Stimulated activated effector memory CD8-positive, alpha-beta T cell treated with anti-CD3 and anti-CD28 coated beads, Interleukin-12 subunit alpha, Interleukin-12 subunit beta, amount 100 ng/mL, for 72 hours (primary cell): ENCODE measurements around the gene CRADD.
A peak's percentile ranks its signal among the peaks of the same experiment; 100 is the strongest.

Experiments used
- ATAC-seq: fragments of 150-1000 bp; cut with Tn5 transposase; 2 replicates; pipeline ENCODE4 v1.10.0; 2021
- DNase-seq, 2 donors: peaks; one replicate each; pipeline ENCODE4 v3.0.0; 2021 to 2022; ENCODE audit warnings: low spot score in 2 of 2
- H3K27ac Mint-ChIP-seq: one replicate; pipeline ENCODE4 v1.8.0; 2022; ENCODE audit warnings: mild to moderate bottlenecking, mixed read lengths
- H3K36me3 Mint-ChIP-seq: one replicate; pipeline ENCODE4 v1.8.0; 2022; ENCODE audit warnings: mild to moderate bottlenecking, mixed read lengths
- H3K4me1 Mint-ChIP-seq: one replicate; pipeline ENCODE4 v1.8.0; 2022; ENCODE audit warnings: mixed read lengths
- H3K4me3 Mint-ChIP-seq: one replicate; pipeline ENCODE4 v1.8.0; 2022; ENCODE audit warnings: mild to moderate bottlenecking, mixed read lengths
- H3K9me3 Mint-ChIP-seq: one replicate; pipeline ENCODE4 v1.8.0; 2022; ENCODE audit warnings: mixed read lengths

The CRADD gene

GRCh38 chr12:93683410-93683809 is 6.2 kb downstream of the CRADD start:
- no peak for ATAC-seq
- Mint-ChIP-seq H3K9me3 (no peaks in the 10 kb centered on the region), H3K4me3 (no peak overlapping the region), H3K27ac (no peak overlapping the region), H3K4me1 (peaks cover 36% of the 10 kb centered on the region), H3K36me3 (peaks cover 7% of the 10 kb centered on the region)
- no peak for DNase-seq

- DNase-seq, result no peak
- H3K9me3 Mint-ChIP-seq, result no peaks in the 10 kb centered on the region
- peak; percentile 63 for ATAC-seq
- no peaks in the 10 kb centered on the region for H3K36me3 Mint-ChIP-seq
- peak overlapping the region; percentile 21 for H3K4me3 Mint-ChIP-seq
- peak overlapping the region; percentile 59 for H3K27ac Mint-ChIP-seq
- H3K4me1 Mint-ChIP-seq, result peaks cover 36% of the 10 kb centered on the region
These were observed 7.5 kb downstream of the CRADD start for GRCh38 chr12:93684716-93685115.

- no peaks in the 10 kb centered on the region for H3K9me3 Mint-ChIP-seq
These were observed 9.6 kb downstream of the CRADD start for GRCh38 chr12:93686572-93687356.

GRCh38 chr12:93689076-93689834 is 12.1 kb downstream of the CRADD start:
- no peaks in the 10 kb centered on the region for H3K9me3 Mint-ChIP-seq
- DNase-seq (no peak), ATAC-seq (no peak)
- H3K36me3 Mint-ChIP-seq, result no peaks in the 10 kb centered on the region
- peak overlapping the region; percentile 48 for H3K27ac Mint-ChIP-seq
- no peak overlapping the region for H3K4me3 Mint-ChIP-seq
- peaks cover 28% of the 10 kb centered on the region for H3K4me1 Mint-ChIP-seq

More at GRCh38 chr12:93686572-93687356, 9.6 kb downstream of the CRADD start:
- no peak overlapping the region for H3K27ac Mint-ChIP-seq
- DNase-seq (no peak), ATAC-seq (no peak)
- H3K4me3 Mint-ChIP-seq, result no peak overlapping the region
- H3K36me3 Mint-ChIP-seq, result no peaks in the 10 kb centered on the region
- H3K4me1 Mint-ChIP-seq, result peaks cover 40% of the 10 kb centered on the region

- no peak overlapping the region for H3K4me3 Mint-ChIP-seq
- no peaks in the 10 kb centered on the region for H3K9me3 Mint-ChIP-seq
- no peaks in the 10 kb centered on the region for H3K36me3 Mint-ChIP-seq
- H3K4me1 Mint-ChIP-seq, result peaks cover 6% of the 10 kb centered on the region
- no peak for ATAC-seq
- H3K27ac Mint-ChIP-seq, result no peak overlapping the region
- no peak for DNase-seq
These were observed 19.3 kb downstream of the CRADD start for GRCh38 chr12:93696462-93696861.

- Mint-ChIP-seq H3K4me1 (peaks cover 16% of the 10 kb centered on the region), H3K36me3 (no peaks in the 10 kb centered on the region), H3K4me3 (no peak overlapping the region), H3K9me3 (no peaks in the 10 kb centered on the region), H3K27ac (no peak overlapping the region)
- DNase-seq, result no peak
- no peak for ATAC-seq
These were observed 21.3 kb downstream of the CRADD start for GRCh38 chr12:93698307-93699092.

- Mint-ChIP-seq H3K36me3 (no peaks in the 10 kb centered on the region), H3K9me3 (no peaks in the 10 kb centered on the region), H3K27ac (no peak overlapping the region), H3K4me3 (no peak overlapping the region), H3K4me1 (peaks cover 22% of the 10 kb centered on the region)
- ATAC-seq (no peak), DNase-seq (no peak)
These were observed 22.3 kb downstream of the CRADD start for GRCh38 chr12:93699271-93700145.

GRCh38 chr12:93702707-93703315 is 25.6 kb downstream of the CRADD start:
- DNase-seq (no peak), ATAC-seq (no peak)
- Mint-ChIP-seq H3K36me3 (no peaks in the 10 kb centered on the region), H3K4me1 (peaks cover 40% of the 10 kb centered on the region), H3K27ac (no peak overlapping the region), H3K9me3 (no peaks in the 10 kb centered on the region), H3K4me3 (no peak overlapping the region)

- ATAC-seq (peak; percentile 70), DNase-seq (no peak)
- Mint-ChIP-seq H3K36me3 (no peaks in the 10 kb centered on the region), H3K4me1 (peaks cover 40% of the 10 kb centered on the region), H3K9me3 (peaks cover 6% of the 10 kb centered on the region), H3K27ac (no peak overlapping the region), H3K4me3 (no peak overlapping the region)
These were observed 26.9 kb downstream of the CRADD start for GRCh38 chr12:93704122-93704521.

GRCh38 chr12:93704625-93705024 is 27.4 kb downstream of the CRADD start:
- H3K4me3 Mint-ChIP-seq, result no peak overlapping the region
- H3K4me1 Mint-ChIP-seq, result peaks cover 39% of the 10 kb centered on the region
- ATAC-seq, result no peak
- H3K36me3 Mint-ChIP-seq, result no peaks in the 10 kb centered on the region
- H3K27ac Mint-ChIP-seq, result no peak overlapping the region
- peaks cover 11% of the 10 kb centered on the region for H3K9me3 Mint-ChIP-seq
- no peak for DNase-seq

- peaks cover 34% of the 10 kb centered on the region for H3K4me1 Mint-ChIP-seq
- H3K27ac Mint-ChIP-seq, result no peak overlapping the region
- peaks cover 12% of the 10 kb centered on the region for H3K9me3 Mint-ChIP-seq
- no peaks in the 10 kb centered on the region for H3K36me3 Mint-ChIP-seq
- H3K4me3 Mint-ChIP-seq, result no peak overlapping the region
- no peak for DNase-seq
- ATAC-seq, result no peak
These were observed 28.1 kb downstream of the CRADD start for GRCh38 chr12:93705237-93705636.

- Mint-ChIP-seq H3K4me1 (peaks cover 37% of the 10 kb centered on the region), H3K9me3 (peaks cover 13% of the 10 kb centered on the region), H3K36me3 (no peaks in the 10 kb centered on the region), H3K27ac (no peak overlapping the region), H3K4me3 (no peak overlapping the region)
- ATAC-seq, result peak; percentile 36
- DNase-seq, result no peak
These were observed 29.2 kb downstream of the CRADD start for GRCh38 chr12:93706387-93706786.

GRCh38 chr12:93706824-93707223 is 29.6 kb downstream of the CRADD start:
- Mint-ChIP-seq H3K4me1 (peaks cover 39% of the 10 kb centered on the region), H3K4me3 (no peak overlapping the region), H3K36me3 (no peaks in the 10 kb centered on the region), H3K27ac (no peak overlapping the region), H3K9me3 (peaks cover 15% of the 10 kb centered on the region)
- DNase-seq, result no peak
- no peak for ATAC-seq

- no peak for ATAC-seq
- DNase-seq, result no peak
- H3K4me3 Mint-ChIP-seq, result no peak overlapping the region
These were observed 30.7 kb downstream of the CRADD start for GRCh38 chr12:93707836-93708235.

More at GRCh38 chr12:93707836-93708235, 30.7 kb downstream of the CRADD start:
- Mint-ChIP-seq H3K36me3 (no peaks in the 10 kb centered on the region), H3K27ac (no peak overlapping the region), H3K9me3 (peaks cover 15% of the 10 kb centered on the region), H3K4me1 (peaks cover 29% of the 10 kb centered on the region)
